Measurements from ENCODE around the gene TNIK.

GRCh38 chr3:171159024-171159821 is 301.0 kb downstream of the TNIK start:
- TF ChIP-seq EZH2 (IDR thresholded peaks at IDR 0.05; ENCODE audit: borderline replicate concordance, low read depth, low read length, poor library complexity, severe bottlenecking) = no peak
- TF ChIP-seq CTCF (conservative IDR thresholded peaks at IDR 0.05; ENCODE audit: low read depth, low read length) = no peak

All from A673 (cell line).